Activated T-helper 9 cell treated with anti-CD3 and anti-CD28 coated beads, Interleukin-2, amount 50 U/mL, for 16 hours (primary cell): ENCODE results near the gene TIMM29.
"Not testable (repeated sequence)": the region's sequence is repeated elsewhere in the genome, so short reads cannot be mapped to it uniquely, and the experiment has no call there.

Experiments
- DNase-seq: peaks from one replicate; pipeline ENCODE4 v3.0.0-alpha.2; 2020; ENCODE audit warnings: low read depth

Gene TIMM29

GRCh38 chr19:10912619-10913018 is 16.0 kb upstream of the TIMM29 start:
- DNase-seq = no peak

- no peak for DNase-seq
Measured at GRCh38 chr19:10913716-10914340, 14.8 kb upstream of the TIMM29 start.

DNA sequence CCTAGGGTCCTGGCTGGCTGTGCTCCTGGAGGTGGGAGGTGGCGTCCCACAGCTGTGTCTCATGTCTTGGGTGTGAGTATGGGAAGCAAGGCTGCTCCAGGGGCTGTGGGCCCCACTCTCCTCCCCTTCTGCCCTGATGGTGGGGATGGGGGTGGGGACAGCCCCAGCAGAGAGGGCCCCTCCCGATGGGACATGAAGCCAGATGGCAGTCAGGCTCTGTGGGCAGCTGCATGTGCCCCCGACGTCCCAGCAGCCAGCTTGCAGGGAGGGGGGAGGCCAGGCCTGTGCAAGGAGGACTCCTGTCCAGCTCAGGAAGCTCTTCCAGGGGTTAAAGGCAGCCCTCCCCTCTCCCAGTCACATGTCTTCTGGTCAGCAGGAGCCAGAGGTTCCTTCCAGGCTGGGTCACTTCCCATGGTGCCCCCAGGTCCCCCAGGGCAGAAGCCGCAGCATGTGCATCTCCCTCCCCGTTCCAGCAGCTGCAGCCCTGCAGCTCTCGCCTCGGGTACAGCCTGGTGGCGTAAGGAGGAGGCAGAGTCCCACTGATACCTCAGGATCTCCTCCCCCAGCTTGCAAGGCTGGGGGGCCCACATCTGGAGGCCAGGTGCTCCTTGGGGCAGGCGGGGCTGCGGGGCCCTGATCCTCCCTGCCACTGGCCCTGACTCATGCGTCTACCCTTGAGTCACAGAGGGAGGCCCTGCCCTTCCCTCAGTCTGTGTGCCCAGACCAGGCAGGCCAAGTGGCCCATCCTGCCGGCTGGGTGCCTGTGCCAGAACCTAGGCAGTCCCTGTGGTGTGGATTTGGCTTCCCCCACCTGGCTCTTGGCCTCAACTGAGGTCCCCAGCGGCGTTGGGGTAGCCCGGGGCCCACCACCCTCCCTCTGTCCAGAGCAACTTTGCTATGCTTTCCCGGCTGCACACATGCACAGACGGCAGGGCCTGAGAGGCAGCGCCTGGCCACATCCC is 13.2 kb upstream of the TIMM29 start:
- no peak for DNase-seq

- no peak for DNase-seq
Measured at GRCh38 chr19:10916602-10917001, 12.0 kb upstream of the TIMM29 start.

DNA sequence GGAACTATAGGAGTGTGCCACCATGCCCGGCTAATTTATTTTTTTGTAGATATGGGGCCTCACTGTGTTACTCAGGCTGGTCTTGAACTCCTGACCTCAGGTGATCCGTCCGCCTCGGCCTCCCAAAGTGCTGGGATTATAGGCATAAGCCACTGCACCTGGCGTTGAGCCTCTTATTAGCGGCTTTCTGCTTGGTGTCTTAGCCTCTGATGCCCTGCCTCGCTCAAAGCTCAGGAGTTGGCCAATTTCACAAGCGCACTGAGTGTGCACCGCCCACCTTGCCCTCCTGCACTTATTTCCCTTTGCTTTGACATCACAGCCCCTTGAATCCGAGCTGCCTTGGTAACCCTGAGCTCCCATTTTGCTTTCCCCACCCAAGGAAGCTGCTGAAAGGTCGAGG is 10.3 kb upstream of the TIMM29 start:
- DNase-seq = no peak

- DNase-seq = no peak
Measured at GRCh38 chr19:10919352-10920287, 9.0 kb upstream of the TIMM29 start.

DNA sequence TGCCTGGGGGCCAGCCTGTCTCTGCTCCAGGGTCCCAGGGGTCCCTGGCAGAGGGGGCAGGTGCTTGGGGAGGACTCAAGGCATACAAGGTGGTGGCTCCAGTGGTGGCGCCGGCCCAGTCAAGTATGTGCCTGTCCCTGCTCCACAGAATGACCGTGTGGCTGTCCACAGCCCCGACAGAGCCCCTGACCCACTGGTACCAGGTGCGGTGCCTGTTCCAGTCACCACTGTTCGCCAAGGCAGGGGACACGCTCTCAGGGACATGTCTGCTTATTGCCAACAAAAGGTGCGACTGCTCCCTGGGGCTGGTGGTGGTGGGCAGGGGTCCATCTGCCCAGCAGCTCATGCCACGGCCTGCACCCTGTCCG is 8.3 kb upstream of the TIMM29 start:
- DNase-seq = no peak

DNA sequence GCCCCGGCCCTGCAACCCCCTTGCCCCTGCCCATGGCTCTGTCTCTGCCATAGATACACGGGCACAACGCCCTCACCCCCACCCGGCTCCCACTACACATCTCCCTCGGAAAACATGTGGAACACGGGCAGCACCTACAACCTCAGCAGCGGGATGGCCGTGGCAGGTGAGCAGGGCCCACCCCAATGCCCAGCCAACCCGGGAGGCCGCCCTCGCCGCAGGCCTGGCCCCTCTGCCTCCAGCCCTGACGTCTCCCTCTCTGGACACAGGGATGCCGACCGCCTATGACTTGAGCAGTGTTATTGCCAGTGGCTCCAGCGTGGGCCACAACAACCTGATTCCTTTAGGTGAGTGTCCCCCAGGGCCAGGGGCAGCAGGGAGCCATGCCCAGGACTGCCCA is 7.8 kb upstream of the TIMM29 start:
- DNase-seq = no peak

DNA sequence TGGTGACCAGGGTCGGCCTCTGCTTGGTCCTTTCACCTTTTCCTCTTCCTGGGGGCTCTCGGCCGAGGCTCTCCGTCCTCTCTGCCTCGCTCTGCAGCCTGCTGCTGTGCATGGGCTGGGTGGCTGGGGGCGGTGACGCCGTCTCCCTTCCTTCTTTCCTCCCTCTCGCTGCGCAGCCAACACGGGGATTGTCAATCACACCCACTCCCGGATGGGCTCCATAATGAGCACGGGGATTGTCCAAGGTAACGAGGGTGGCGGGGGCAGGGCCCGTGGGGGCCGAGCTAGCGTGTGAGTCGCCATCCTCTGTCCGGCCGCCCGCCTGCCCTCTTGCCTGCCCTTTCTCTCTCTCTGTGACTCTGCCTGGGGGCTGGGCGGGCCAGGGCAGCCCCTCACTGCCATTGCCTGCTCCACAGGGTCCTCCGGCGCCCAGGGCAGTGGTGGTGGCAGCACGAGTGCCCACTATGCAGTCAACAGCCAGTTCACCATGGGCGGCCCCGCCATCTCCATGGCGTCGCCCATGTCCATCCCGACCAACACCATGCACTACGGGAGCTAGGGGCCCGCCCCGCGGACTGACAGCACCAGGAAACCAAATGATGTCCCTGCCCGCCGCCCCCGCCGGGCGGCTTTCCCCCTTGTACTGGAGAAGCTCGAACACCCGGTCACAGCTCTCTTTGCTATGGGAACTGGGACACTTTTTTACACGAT is 7.3 kb upstream of the TIMM29 start:
- no peak for DNase-seq

- DNase-seq = no peak
Measured at GRCh38 chr19:10921910-10922637, 6.5 kb upstream of the TIMM29 start.

DNA sequence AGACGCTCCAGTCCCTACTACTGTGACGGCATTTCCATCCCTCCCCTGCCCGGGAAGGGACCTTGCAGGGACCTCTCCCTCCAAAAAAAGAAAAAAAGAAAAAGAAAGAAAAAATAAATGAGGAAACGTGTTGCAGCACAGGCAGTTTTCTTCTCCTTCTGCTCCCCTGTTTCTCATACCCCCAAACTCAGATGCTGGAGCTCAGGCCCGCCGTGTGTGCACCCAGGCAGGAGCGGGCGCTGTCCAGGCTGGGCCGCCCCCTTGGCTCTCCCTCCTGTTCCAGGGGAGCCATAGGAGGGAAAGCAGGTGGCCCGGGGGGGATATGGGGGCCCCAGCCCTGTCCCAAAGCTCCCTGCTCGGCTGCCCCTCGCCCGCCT is 6.0 kb upstream of the TIMM29 start:
- DNase-seq = no peak

GRCh38 chr19:10923260-10924112 is 5.1 kb upstream of the TIMM29 start:
- no peak for DNase-seq

DNA sequence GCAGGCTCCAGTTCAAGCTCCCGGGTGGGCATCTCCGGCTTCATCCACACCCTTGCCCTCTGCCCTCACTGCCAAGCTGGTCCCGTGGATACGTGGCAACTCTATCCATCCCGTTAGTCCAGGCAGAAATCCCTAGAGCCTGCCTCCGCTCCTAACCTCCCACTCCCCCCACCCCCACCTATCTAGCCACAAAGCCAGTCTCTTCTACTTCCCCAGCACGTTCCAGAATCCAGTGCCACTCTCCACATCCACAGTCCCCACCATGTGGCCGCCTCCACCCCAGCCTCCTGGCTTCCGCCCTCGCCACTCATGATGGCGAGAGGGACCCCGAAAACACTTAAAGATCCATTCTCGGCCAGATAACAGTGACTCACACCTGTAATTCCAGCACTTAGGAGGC is 4.0 kb upstream of the TIMM29 start:
- no peak for DNase-seq

- no peak for DNase-seq
Measured at GRCh38 chr19:10927730-10928562, 665 bp upstream of the TIMM29 start.

- no peak for DNase-seq
Measured at GRCh38 chr19:10929402-10929794, 787 bp downstream of the TIMM29 start.

GRCh38 chr19:10935371-10936059 is 6.9 kb downstream of the TIMM29 start:
- DNase-seq = no peak

DNA sequence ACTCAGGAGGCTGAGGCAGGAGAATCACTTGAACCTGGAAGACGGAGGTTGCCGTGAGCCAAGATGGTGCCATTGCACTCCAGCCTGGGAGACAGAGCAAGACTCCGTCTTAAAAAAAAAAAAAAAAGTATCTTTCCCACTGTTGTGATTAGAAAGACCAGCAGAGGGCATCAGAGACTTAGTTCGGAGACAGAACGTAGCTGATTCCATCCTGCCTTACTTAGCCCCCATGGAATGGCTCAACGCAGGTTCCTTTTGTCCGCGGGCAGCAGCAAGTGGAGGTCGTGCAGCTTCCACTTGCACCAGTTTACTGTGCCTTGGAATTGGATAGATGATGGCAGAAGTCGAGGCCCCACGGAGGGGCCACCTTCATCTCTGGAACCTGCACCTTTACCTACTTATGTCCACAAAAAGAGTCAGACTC is 8.1 kb downstream of the TIMM29 start:
- DNase-seq = no peak

- not testable (repeated sequence) for DNase-seq
Measured at GRCh38 chr19:10941649-10942048, 13.0 kb downstream of the TIMM29 start.

DNA sequence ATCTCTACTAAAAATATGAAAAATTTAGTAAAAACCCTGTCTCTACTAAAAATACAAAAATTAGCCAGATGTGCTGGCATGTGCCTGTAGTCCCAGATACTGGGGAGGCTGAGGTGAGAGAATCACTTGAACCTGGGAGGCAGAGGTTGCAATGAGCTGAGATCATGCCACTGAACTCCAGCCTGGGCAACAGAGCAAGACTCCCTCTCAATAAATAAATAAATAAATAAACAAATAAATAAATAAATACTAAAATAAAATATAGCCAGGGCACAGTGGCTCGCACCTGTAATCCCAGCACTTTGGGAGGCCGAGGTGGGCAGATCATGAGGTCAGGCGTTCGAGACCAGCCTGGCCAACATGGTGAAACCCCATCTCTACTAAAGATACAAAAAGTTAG is 14.8 kb downstream of the TIMM29 start:
- DNase-seq = not testable (repeated sequence)
